Psoas muscle (tissue), 8 donors: ENCODE results near the gene C13orf46. TPM values are rescaled to one million over a fixed set of nuclear protein-coding genes. Genes with fewer than 3 reads are reported as not detected.

Experiments
- ATAC-seq, 4 donors: fragments of 200-7000 bp; cut with Tn5 transposase; one replicate each; pipeline ENCODE4 v1.9.1; 2020; ENCODE audit warnings: moderate library complexity in 3 of 4, mild to moderate bottlenecking in 2 of 4
- DNase-seq, 2 donors: peaks; one replicate each; pipeline ENCODE4 v3.0.0-alpha.2; 2020
- H3K27ac ChIP-seq: fragments of 200-600 bp; one replicate; pipeline ENCODE4 v1.8.0; 2022
- H3K27me3 ChIP-seq, 3 donors: fragments of 200-600 bp in 1 of 3; one replicate each; pipeline versions ENCODE4 v1.6.1 to v1.8.0; 2013 to 2022; ENCODE audit warnings: low read length in 2 of 3, mild to moderate bottlenecking in 2 of 3, moderate library complexity in 1 of 3; ENCODE audit not compliant: insufficient read depth in 3 of 3
- H3K36me3 ChIP-seq, 2 donors: fragments of 200-600 bp in 1 of 2; one replicate each; pipeline versions ENCODE4 v1.6.1 to v1.8.0; 2013 to 2022; ENCODE audit warnings: low read depth in 1 of 2, mild to moderate bottlenecking in 1 of 2, moderate library complexity in 1 of 2; ENCODE audit not compliant: insufficient read depth in 1 of 2
- H3K4me1 ChIP-seq: fragments of 200-600 bp; one replicate; pipeline ENCODE4 v1.8.0; 2022
- H3K4me3 ChIP-seq: fragments of 200-600 bp; one replicate; pipeline ENCODE4 v1.8.0; 2022; ENCODE audit warnings: mild to moderate bottlenecking
- H3K9me3 ChIP-seq: fragments of 200-600 bp; one replicate; pipeline ENCODE4 v1.8.0; 2022
- CTCF ChIP-seq: fragments of 200-600 bp; IDR thresholded peaks from one replicate; pipeline ENCODE4 v1.8.0; 2022; ENCODE audit warnings: antibody characterized with exemption
- WGBS, 3 donors: extraction: QIAGEN DNeasy Blood & Tissue Kit; methylation state at CpG; one replicate each; pipeline versions ENCODE4 v1.1.6 to v1.1.7; 2013; 5-methylcytosine and 5-hydroxymethylcytosine counted together
- intact Hi-C, 2 donors: fragments of 100-400 bp; cut with DNase I; formaldehyde crosslinking; loops; one replicate each; pipeline versions ENCODE4 v1.11.0 to v1.14.2; 2022
- polyA plus RNA-seq, 3 donors: library from polyadenylated mRNA; stranded (reverse); fragments of 200-250 nt; gene quantifications; one replicate each; pipeline ENCODE4 v1.2.3, GENCODE V29; 2013
- total RNA-seq, 4 donors: library from RNA; stranded (reverse); fragmentation: NEBNext Ultra II Directional in 2 of 4; extraction: Animal tissue kit (Norgen Biotek cat#: 25700) in 2 of 4; gene quantifications; one replicate each; pipeline versions ENCODE4 v1.2.1 to v1.2.4, GENCODE V29; 2021 to 2023
- donor health status: healthy with polysubstance abuse.
- donor health status: DM: no; HTN: no; CAD: no; lungs with moderate emphysema.
- donor health status: Bipolar disorder and iron deficiency.
- donor health status: healthy.
- donor health status: DM: yes; HTN: yes; CAD: no.
- donor health status: DM: no; HTN: no; CAD: no.
- donor health status: DM: no; HTN: no; CAD: no.
- donor health status: DM: yes; HTN: yes; CAD: no.

The C13orf46 gene
- total and polyA plus RNA-seq, 7 donors = 0.14 to 2.5 (median 0.57) TPM; not detected in 1

DNA sequence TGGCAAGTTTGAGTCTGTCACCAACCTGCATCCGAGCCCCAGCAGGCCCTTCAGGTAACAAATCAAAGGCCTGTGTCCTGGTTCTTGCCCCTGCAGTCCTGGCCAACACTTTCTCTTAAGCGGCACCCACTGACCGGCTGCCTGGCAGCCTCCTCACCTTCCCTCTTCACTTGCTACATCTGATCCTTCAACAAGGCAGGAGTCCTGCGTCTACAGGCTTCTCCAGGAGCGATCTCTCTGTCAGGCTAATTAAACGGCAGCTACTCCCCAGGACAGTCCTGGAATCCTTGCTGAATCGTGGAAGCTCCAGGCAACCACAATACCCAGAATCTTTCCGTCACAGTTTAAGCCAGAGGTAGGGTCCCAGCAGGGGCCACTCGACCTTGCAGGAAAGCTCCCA, 68.9 kb downstream of the C13orf46 start:
- H3K9me3 ChIP-seq = no peaks in the 10 kb centered on the region
- TF ChIP-seq CTCF = no peak
- H3K27ac ChIP-seq = no peak overlapping the region
- 91 to 93% (median 92%) methylated on average over 9 of the region's 9 CpGs for WGBS, 3 donors
- intact Hi-C loops = loop anchor here in 1 of 2 donors (2.0 kb wide), 1 partner anchor 88 kb away; no protein-coding TSS in a partner anchor
- ATAC-seq (no peak), DNase-seq (no peak)
- H3K36me3 ChIP-seq = no peaks in the 10 kb centered on the region
- H3K4me1 ChIP-seq = no peaks in the 10 kb centered on the region
- H3K27me3 ChIP-seq = no peaks in the 10 kb centered on the region
- no peak overlapping the region for H3K4me3 ChIP-seq

- peak; percentile 93 to 97 (median 94) for ATAC-seq
- H3K4me3 ChIP-seq = no peak overlapping the region
- H3K4me1 ChIP-seq = no peaks in the 10 kb centered on the region
- TF ChIP-seq CTCF = peak; percentile 74
- no peak overlapping the region for H3K27ac ChIP-seq
- H3K27me3 ChIP-seq = no peaks in the 10 kb centered on the region
- 58 to 72% (median 59%) methylated on average over 8 of the region's 8 CpGs for WGBS, 3 donors
- intact Hi-C loops = loop anchor here (1.0 to 2.0 kb wide), 2 partner anchors 87 to 88 kb away; no protein-coding TSS in a partner anchor
- no peaks in the 10 kb centered on the region for H3K36me3 ChIP-seq
- peak; percentile 53 to 80 for DNase-seq
- H3K9me3 ChIP-seq = no peaks in the 10 kb centered on the region
Measured at GRCh38 chr13:113904411-113904810, 69.5 kb downstream of the C13orf46 start.

DNA sequence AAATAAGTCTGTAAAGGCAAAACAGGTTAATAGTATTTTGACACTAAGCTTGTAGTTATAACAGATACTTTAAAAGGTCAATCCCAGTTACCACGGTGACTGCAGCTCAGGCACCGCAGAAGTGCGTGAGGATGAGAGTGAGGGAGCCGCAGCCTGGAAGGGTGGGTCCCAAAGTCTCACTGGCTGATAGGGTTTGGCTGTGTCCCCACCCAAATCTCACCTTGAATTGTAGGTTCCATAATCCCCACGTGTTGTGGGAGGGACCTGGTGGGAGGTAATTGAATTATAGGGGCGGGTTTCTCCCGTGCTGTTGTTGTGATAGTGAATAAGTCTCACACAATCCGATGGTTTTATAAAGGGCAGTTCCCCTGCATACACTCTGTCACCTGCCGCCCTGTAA, 70.0 kb downstream of the C13orf46 start:
- peak in 2 of 4 donors; percentile 5 to 12 for ATAC-seq
- no peak overlapping the region for H3K4me3 ChIP-seq
- no peak overlapping the region for H3K27ac ChIP-seq
- no peaks in the 10 kb centered on the region for H3K36me3 ChIP-seq
- H3K4me1 ChIP-seq = no peaks in the 10 kb centered on the region
- no peaks in the 10 kb centered on the region for H3K9me3 ChIP-seq
- H3K27me3 ChIP-seq = no peaks in the 10 kb centered on the region
- intact Hi-C loops = loop anchor here (1.0 to 2.0 kb wide), 2 partner anchors 87 kb away; no protein-coding TSS in a partner anchor
- DNase-seq = no peak
- TF ChIP-seq CTCF = no peak
- WGBS, 3 donors = 83 to 95% (median 86%) methylated on average over 9 of the region's 9 CpGs

Other genes with a start within 250 kb of the C13orf46 start
- gene TMEM255B, start 214.8 kb downstream of the C13orf46 start, total RNA-seq = 1 to 10 TPM; 2.0 to 5.1 (median 3.4) TPM
- 1 to 10 TPM in 2 of 3 donors, under 1 TPM in 1; 0.45 to 3.1 (median 1.3) TPM for gene TMEM255B, start 214.8 kb downstream of the C13orf46 start, polyA plus RNA-seq
- gene GAS6, start 110.0 kb downstream of the C13orf46 start, total RNA-seq = 100 to 1,000 TPM in 1 of 4 donors, 10 to 100 TPM in 3; 65.5 to 103 (median 75.9) TPM
- 10 to 100 TPM; 51.6 to 90.9 (median 52.1) TPM for gene GAS6, start 110.0 kb downstream of the C13orf46 start, polyA plus RNA-seq
- gene RASA3, start 158.5 kb upstream of the C13orf46 start, total RNA-seq = 10 to 100 TPM in 3 of 4 donors, 1 to 10 TPM in 1; 9.2 to 20.2 (median 14.5) TPM
- gene RASA3, start 158.5 kb upstream of the C13orf46 start, polyA plus RNA-seq = 10 to 100 TPM in 1 of 3 donors, 1 to 10 TPM in 2; 4.8 to 24.4 (median 5.2) TPM
- not detected for gene CFAP97D2, start 205.2 kb upstream of the C13orf46 start, total RNA-seq
- under 1 TPM in 1 of 3 donors, not detected in 2; 0.09 TPM for gene CFAP97D2, start 205.2 kb upstream of the C13orf46 start, polyA plus RNA-seq